Testis (tissue), 2 donors: ENCODE results near the gene GABRR1.

Source experiments
- POLR2A ChIP-seq: fragments of 450-650 bp; IDR thresholded peaks from one replicate; pipeline ENCODE4 v1.6.1; 2017; ENCODE audit warnings: antibody characterized with exemption, mild to moderate bottlenecking, moderate library complexity
- TF ChIP-seq, protein P1 (sequence below), 3 experiments: fragments of 450-650 bp in 2 of 3; fragments of 200-600 bp in 1 of 3; sonication (generic) in 1 of 3; IDR thresholded peaks; one replicate each; pipeline ENCODE4 v1.5.1; 2016 to 2019; ENCODE audit warnings: antibody characterized with exemption in 3 of 3, mild to moderate bottlenecking in 2 of 3, moderate library complexity in 1 of 3

DNA sequence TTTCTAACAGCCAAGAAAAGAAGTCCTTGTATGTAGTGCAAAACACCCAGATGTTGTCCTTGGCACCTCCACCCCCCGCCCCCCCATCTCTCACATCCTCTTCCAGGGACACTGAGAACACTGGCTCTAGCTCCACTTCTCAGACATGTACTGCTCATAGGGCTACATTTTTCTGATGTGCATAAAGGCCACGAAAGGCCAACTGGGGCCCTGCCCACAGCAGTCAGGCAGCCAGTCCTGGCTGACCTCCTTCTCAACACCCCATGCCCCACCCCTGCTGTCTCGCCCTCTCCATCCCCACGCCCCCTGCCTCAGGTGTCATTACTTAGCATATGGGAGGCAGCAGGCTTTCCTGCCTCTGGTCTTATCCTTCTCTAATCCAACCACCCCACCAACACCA lies 11.3 kb downstream of the GABRR1 start:
- TF ChIP-seq, protein P1, sequence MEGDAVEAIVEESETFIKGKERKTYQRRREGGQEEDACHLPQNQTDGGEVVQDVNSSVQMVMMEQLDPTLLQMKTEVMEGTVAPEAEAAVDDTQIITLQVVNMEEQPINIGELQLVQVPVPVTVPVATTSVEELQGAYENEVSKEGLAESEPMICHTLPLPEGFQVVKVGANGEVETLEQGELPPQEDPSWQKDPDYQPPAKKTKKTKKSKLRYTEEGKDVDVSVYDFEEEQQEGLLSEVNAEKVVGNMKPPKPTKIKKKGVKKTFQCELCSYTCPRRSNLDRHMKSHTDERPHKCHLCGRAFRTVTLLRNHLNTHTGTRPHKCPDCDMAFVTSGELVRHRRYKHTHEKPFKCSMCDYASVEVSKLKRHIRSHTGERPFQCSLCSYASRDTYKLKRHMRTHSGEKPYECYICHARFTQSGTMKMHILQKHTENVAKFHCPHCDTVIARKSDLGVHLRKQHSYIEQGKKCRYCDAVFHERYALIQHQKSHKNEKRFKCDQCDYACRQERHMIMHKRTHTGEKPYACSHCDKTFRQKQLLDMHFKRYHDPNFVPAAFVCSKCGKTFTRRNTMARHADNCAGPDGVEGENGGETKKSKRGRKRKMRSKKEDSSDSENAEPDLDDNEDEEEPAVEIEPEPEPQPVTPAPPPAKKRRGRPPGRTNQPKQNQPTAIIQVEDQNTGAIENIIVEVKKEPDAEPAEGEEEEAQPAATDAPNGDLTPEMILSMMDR (IDR thresholded peaks at IDR 0.05) = no peak
- no peak for TF ChIP-seq POLR2A
